ENCODE data around the gene DAB2. TPM values are rescaled to one million over a fixed set of nuclear protein-coding genes. Genes with fewer than 3 reads are reported as not detected.

The DAB2 gene
- polyA plus RNA-seq, 1 donor from 2014 or later = 0.63 TPM

- Histone ChIP-seq H3F3A (ENCODE audit: insufficient read depth, low read length, poor library complexity, severe bottlenecking) (no peaks in the 10 kb centered on the region), H3K9me2 (ENCODE audit: insufficient read depth, low read length) (no peaks in the 10 kb centered on the region), H4K20me1 (ENCODE audit: insufficient read depth) (no peaks in the 10 kb centered on the region), H3K27me3 (ENCODE audit: insufficient read depth, low read depth, low read length) (no peaks in the 10 kb centered on the region), H3K4me2 (ENCODE audit: low read length) (no peak overlapping the region), H3K79me2 (replicated peaks; ENCODE audit: insufficient read depth, low read length) (no peaks in the 10 kb centered on the region), H2AFZ (ENCODE audit: low read depth, low read length) (no peak overlapping the region), H3K27ac (ENCODE audit: low read length) (no peak overlapping the region), H3K9ac (ENCODE audit: low read length) (no peak overlapping the region), H3K4me3 (ENCODE audit: low read length) (no peak overlapping the region), H3K9me3 (ENCODE audit: low read length) (no peaks in the 10 kb centered on the region), H3K36me3 (ENCODE audit: insufficient read depth, low read length) (no peaks in the 10 kb centered on the region)
- TF ChIP-seq CTCF (IDR thresholded peaks at IDR 0.05; ENCODE audit: poor library complexity, severe bottlenecking) (no peak), REST (IDR thresholded peaks at IDR 0.05; ENCODE audit: borderline replicate concordance) (no peak), TAF1 (IDR thresholded peaks at IDR 0.05; ENCODE audit: low read depth) (no peak), MXI1 (conservative IDR thresholded peaks at IDR 0.05; ENCODE audit: poor library complexity, severe bottlenecking) (no peak), EP300 (conservative IDR thresholded peaks at IDR 0.05; ENCODE audit: poor library complexity, severe bottlenecking) (no peak), RAD21 (conservative IDR thresholded peaks at IDR 0.05) (no peak), POLR2AphosphoS5 (IDR thresholded peaks at IDR 0.05) (no peak), EZH2 (IDR thresholded peaks at IDR 0.05; ENCODE audit: borderline replicate concordance, insufficient read depth, low read length, poor library complexity, severe bottlenecking) (no peak), SMC3 (conservative IDR thresholded peaks at IDR 0.05; ENCODE audit: poor library complexity) (no peak)
Measured at GRCh38 chr5:39387293-39387692, 37.5 kb downstream of the DAB2 start.

GRCh38 chr5:39384271-39384670, 40.5 kb downstream of the DAB2 start:
- H3K27ac ChIP-seq (ENCODE audit: low read length) = no peak overlapping the region
- H3K36me3 ChIP-seq (ENCODE audit: insufficient read depth, low read length) = no peaks in the 10 kb centered on the region
- H3K27me3 ChIP-seq (ENCODE audit: insufficient read depth, low read depth, low read length) = no peaks in the 10 kb centered on the region
- no peak overlapping the region for H3K4me3 ChIP-seq (ENCODE audit: low read length)
- no peaks in the 10 kb centered on the region for H3F3A ChIP-seq (ENCODE audit: insufficient read depth, low read length, poor library complexity, severe bottlenecking)
- H3K9ac ChIP-seq (ENCODE audit: low read length) = no peak overlapping the region
- TF ChIP-seq CTCF (IDR thresholded peaks at IDR 0.05; ENCODE audit: poor library complexity, severe bottlenecking) (no peak), EZH2 (IDR thresholded peaks at IDR 0.05; ENCODE audit: borderline replicate concordance, insufficient read depth, low read length, poor library complexity, severe bottlenecking) (no peak), SMC3 (conservative IDR thresholded peaks at IDR 0.05; ENCODE audit: poor library complexity) (no peak), TAF1 (IDR thresholded peaks at IDR 0.05; ENCODE audit: low read depth) (no peak), REST (IDR thresholded peaks at IDR 0.05; ENCODE audit: borderline replicate concordance) (no peak), RAD21 (conservative IDR thresholded peaks at IDR 0.05) (no peak), EP300 (conservative IDR thresholded peaks at IDR 0.05; ENCODE audit: poor library complexity, severe bottlenecking) (no peak), POLR2AphosphoS5 (IDR thresholded peaks at IDR 0.05) (no peak), MXI1 (conservative IDR thresholded peaks at IDR 0.05; ENCODE audit: poor library complexity, severe bottlenecking) (no peak)
- no peak overlapping the region for H3K4me2 ChIP-seq (ENCODE audit: low read length)
- no peaks in the 10 kb centered on the region for H4K20me1 ChIP-seq (ENCODE audit: insufficient read depth)
- no peaks in the 10 kb centered on the region for H3K9me2 ChIP-seq (ENCODE audit: insufficient read depth, low read length)
- no peaks in the 10 kb centered on the region for H3K9me3 ChIP-seq (ENCODE audit: low read length)
- H3K79me2 ChIP-seq (replicated peaks; ENCODE audit: insufficient read depth, low read length) = no peaks in the 10 kb centered on the region
- H2AFZ ChIP-seq (ENCODE audit: low read depth, low read length) = no peak overlapping the region
